WI38 (cell line): ENCODE results near the gene UBE2L5.

Source experiments
- H3K4me3 ChIP-seq: 2 replicates; pipeline ENCODE4 v1.5.1; 2011; ENCODE audit warnings: low read depth, mild to moderate bottlenecking, control low read depth, low read length
- TF ChIP-seq, protein P1 (sequence below): IDR thresholded peaks from 2 replicates; pipeline ENCODE4 v1.5.1; 2012; ENCODE audit warnings: low read depth, mild to moderate bottlenecking, control low read depth, low read length

Gene UBE2L5

GRCh38 chr13:30381049-30381448 lies 41.2 kb upstream of the UBE2L5 start:
- H3K4me3 ChIP-seq, result no peak overlapping the region
- TF ChIP-seq, protein P1, sequence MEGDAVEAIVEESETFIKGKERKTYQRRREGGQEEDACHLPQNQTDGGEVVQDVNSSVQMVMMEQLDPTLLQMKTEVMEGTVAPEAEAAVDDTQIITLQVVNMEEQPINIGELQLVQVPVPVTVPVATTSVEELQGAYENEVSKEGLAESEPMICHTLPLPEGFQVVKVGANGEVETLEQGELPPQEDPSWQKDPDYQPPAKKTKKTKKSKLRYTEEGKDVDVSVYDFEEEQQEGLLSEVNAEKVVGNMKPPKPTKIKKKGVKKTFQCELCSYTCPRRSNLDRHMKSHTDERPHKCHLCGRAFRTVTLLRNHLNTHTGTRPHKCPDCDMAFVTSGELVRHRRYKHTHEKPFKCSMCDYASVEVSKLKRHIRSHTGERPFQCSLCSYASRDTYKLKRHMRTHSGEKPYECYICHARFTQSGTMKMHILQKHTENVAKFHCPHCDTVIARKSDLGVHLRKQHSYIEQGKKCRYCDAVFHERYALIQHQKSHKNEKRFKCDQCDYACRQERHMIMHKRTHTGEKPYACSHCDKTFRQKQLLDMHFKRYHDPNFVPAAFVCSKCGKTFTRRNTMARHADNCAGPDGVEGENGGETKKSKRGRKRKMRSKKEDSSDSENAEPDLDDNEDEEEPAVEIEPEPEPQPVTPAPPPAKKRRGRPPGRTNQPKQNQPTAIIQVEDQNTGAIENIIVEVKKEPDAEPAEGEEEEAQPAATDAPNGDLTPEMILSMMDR, result no peak

GRCh38 chr13:30382836-30383525 lies 39.3 kb upstream of the UBE2L5 start:
- TF ChIP-seq, protein P1, result no peak
- H3K4me3 ChIP-seq, result no peak overlapping the region

- peak overlapping the region; percentile 14 for H3K4me3 ChIP-seq
- TF ChIP-seq, protein P1, result no peak
Measured at GRCh38 chr13:30388406-30389283, 33.6 kb upstream of the UBE2L5 start.

DNA sequence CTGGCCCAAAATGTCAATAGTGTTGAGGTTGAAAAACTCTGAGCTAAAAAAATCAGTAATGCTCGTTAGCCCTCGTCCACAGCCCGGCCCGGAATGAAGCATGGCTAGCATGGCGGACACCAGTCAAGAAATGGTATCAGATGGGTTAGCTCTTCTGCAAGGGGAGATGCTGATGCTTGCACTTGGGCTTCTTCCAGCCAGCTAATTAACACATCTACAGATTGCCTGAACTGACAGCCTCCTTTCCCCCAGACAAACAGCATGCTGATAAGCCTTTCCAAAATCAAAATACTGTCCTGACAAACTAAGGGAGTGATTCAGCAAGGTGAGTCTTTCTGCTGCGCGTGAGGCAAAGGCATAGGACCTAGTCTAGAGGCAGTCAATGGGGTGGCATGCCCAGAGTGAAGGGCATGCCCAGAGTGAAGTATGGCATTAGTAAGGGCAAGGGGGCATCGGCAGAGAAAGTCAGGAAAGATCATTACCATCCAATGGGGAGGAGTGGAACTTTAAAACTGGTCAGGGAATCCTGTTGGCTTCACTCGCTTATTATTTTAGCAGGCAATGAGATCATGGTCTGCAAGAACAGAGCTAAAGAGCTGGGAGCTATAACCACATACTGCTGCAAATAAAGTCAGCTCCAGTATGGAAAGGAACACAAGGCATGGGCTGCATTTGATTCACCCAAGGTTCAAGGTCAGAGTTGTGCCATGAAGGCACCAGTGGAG lies 30.2 kb upstream of the UBE2L5 start:
- TF ChIP-seq, protein P1, result no peak
- H3K4me3 ChIP-seq, result no peak overlapping the region

DNA sequence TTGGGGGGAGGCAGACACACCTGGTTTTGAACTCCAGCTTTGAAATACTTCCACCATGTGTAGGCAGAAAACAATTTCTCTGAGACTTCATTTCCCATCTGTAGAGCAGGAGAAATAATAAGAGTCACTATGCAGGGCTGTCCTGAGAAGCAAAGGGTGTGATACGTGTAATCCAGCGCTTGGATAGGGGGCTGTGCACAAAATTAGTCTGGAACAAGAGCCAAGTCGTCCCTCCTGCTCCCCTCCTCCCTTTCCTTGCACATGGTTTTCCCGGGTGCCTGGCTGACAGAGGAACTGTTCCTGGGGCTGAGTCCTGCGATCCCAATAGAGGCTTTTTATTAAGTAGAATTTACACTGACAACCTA lies 29.6 kb upstream of the UBE2L5 start:
- H3K4me3 ChIP-seq, result no peak overlapping the region
- TF ChIP-seq, protein P1, result no peak

GRCh38 chr13:30394751-30395191 lies 27.5 kb upstream of the UBE2L5 start:
- TF ChIP-seq, protein P1, result no peak
- peak overlapping the region; percentile 65 for H3K4me3 ChIP-seq
